Measurements from ENCODE around the gene CRTC3. TPM values are rescaled to one million over a fixed set of nuclear protein-coding genes. Genes with fewer than 3 reads are reported as not detected.
"Not testable (repeated sequence)": the region's sequence is repeated elsewhere in the genome, so short reads cannot be mapped to it uniquely, and the experiment has no call there.

CRTC3 gene
- polyA plus RNA-seq, 4 donors, result 3.8 to 25.4 (median 8.5) TPM

DNA sequence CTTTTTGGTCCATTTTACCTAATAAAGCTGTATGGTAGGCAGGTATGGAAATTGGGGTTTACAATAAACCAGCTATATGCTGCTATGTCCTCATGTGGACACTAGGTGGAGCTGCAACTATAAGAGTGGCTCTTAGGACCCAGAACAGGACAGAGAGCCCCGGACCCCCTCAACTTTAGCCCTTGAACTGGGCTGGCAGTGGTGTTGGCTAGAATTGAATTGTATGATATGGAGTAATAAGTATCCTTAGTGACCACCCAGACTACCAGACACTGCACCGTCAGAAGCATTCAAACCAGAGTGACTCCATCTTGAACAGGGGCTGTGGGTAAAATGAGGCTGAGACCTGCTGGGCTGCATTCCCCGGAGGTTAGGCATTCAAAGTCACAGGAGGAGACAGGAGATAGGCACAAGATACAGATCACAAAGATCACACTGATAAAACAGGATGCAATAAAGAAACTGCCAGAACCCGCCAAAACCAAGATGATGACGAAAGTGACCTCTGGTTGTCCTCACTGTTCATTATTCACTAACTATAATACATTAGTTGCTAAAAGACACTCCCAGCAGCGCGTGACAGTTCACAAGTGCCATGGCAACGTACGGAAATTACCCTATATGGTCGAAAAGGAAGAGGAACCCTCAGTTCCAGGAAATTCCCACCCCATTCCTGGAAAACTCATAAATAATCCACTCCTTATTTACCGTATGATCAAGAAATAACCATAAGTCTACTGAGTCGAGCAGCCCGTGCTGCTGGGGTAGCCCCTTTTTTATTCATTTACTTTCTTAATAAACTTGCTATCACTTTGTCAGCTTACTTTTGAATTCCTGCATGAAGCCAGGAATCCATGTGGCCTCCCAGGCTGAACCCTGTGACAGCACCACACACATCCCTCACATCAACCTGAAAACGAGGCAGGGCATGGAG, 118.7 kb downstream of the CRTC3 start:
- peaks cover 0 to 11% (median 2%) of the 10 kb centered on the region in 3 donors for H3K4me1 ChIP-seq (ENCODE audit: control insufficient read depth in 3 of 3, insufficient read depth in 2 of 3, low read depth in 1 of 3, low read length in 2 of 3)
- H3K27ac ChIP-seq (ENCODE audit: low read depth in 1 of 3, low read length in 2 of 3), result peak overlapping the region in 2 of 3 donors; percentile 60 to 80
- FAIRE-seq (no peak), DNase-seq (peak; percentile 63 to 72)
- H3K27me3 ChIP-seq (ENCODE audit: control insufficient read depth in 3 of 3, insufficient read depth in 3 of 3, low read length in 3 of 3), result no peaks in the 10 kb centered on the region
- no peak overlapping the region for H3K4me3 ChIP-seq (ENCODE audit: low read depth in 1 of 3, low read length in 3 of 3)
- WGBS, 3 donors, result 12 to 20% (median 17%) methylated on average over 14 of the region's 14 CpGs
- no peaks in the 10 kb centered on the region for H3K9me3 ChIP-seq (ENCODE audit: control insufficient read depth in 2 of 2, insufficient read depth in 1 of 2, low read depth in 1 of 2, low read length in 1 of 2)
- peaks cover 0 to 15% (median 1%) of the 10 kb centered on the region in 3 donors for H3K36me3 ChIP-seq (ENCODE audit: control insufficient read depth in 3 of 3, insufficient read depth in 2 of 3, low read depth in 1 of 3, low read length in 3 of 3)

DNA sequence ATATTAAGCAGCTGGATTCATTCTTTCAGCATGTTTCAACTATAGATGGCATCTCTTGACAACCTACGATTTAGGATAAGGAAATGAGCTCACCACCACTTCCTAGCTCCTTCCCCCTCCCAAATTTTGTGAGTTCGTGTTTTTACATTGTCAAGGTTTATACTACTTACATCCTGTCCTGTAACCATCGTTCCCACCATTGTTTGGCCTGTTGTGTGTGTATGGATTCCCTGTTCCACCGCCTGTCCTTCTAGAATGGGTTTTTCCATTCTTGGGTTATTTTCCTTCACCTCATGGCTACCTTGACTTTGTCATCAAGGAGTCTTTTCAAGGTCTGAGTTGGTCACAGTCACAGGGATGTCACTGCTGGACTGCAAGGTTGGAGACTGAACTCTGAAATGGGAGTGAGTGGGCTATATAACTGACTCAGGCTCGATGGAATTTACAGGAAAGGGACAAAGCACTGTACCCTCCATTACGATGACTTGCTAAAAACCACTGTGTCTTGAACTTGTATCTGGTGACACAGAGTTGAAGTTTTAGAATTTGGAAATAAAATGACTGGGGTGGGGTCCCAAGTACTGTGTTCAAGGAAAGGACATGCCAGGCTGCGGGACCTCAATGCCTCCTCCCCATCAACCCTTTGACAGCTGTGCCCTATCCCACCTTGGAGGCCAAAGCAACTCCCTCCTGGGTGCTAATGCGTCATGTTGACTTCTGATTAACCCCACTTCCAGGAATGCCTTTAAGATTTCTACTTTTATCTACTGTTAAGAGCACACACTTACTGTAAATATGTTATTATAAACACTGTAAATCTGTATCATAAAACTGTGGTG, 120.6 kb downstream of the CRTC3 start:
- Histone ChIP-seq H3K4me1 (ENCODE audit: control insufficient read depth in 3 of 3, insufficient read depth in 2 of 3, low read depth in 1 of 3, low read length in 2 of 3) (peaks cover 0 to 10% (median 2%) of the 10 kb centered on the region in 3 donors), H3K4me3 (ENCODE audit: low read depth in 1 of 3, low read length in 3 of 3) (no peak overlapping the region), H3K9me3 (ENCODE audit: control insufficient read depth in 2 of 2, insufficient read depth in 1 of 2, low read depth in 1 of 2, low read length in 1 of 2) (no peaks in the 10 kb centered on the region), H3K36me3 (ENCODE audit: control insufficient read depth in 3 of 3, insufficient read depth in 2 of 3, low read depth in 1 of 3, low read length in 3 of 3) (peaks cover 0 to 1% (median 0%) of the 10 kb centered on the region in 3 donors), H3K27me3 (ENCODE audit: control insufficient read depth in 3 of 3, insufficient read depth in 3 of 3, low read length in 3 of 3) (no peaks in the 10 kb centered on the region), H3K27ac (ENCODE audit: low read depth in 1 of 3, low read length in 2 of 3) (peak overlapping the region in 1 of 3 donors; percentile 38)
- DNase-seq (no peak), FAIRE-seq (no peak)
- whole genome bisulfite sequencing, 3 donors, result 68 to 76% (median 76%) methylated on average over 8 of the region's 8 CpGs

DNA sequence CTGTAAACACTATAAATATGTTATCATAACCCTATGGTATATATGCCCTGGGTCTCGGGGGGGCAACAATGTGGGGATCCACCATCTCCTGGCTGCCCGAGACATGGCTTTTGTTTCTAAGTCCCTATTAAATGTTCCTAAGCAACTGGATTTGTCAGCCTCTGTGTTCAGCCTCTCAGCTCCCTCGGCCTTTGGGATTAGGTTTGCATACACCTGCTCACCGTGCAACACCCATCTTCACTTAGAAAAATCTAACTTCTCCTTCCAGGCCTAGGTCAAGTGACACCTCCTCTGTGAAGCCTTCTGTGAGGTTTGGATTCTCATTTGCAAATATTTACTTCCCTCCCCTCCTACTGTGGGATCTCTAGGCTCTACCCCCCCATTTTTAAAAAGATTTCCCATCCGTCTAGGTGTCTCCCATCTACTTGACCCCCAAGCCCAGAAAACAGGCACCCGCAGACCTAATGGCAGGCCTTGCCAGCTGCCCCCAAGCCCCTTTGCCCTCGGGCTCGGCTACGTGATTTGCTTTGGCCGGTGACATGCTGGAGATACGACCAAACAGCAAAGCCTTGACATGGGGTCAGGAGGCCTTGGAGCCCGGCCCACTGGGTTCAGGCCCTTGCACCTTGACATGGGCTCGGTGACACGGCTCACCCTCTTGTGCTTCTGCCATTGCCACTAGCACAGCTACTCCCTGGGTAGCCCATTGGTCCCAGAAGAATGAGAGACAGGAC, 121.4 kb downstream of the CRTC3 start:
- 89 to 94% (median 89%) methylated on average over 14 of the region's 14 CpGs for WGBS, 3 donors
- FAIRE-seq, result no peak
- no peak overlapping the region for H3K4me3 ChIP-seq (ENCODE audit: low read depth in 1 of 3, low read length in 3 of 3)

DNA sequence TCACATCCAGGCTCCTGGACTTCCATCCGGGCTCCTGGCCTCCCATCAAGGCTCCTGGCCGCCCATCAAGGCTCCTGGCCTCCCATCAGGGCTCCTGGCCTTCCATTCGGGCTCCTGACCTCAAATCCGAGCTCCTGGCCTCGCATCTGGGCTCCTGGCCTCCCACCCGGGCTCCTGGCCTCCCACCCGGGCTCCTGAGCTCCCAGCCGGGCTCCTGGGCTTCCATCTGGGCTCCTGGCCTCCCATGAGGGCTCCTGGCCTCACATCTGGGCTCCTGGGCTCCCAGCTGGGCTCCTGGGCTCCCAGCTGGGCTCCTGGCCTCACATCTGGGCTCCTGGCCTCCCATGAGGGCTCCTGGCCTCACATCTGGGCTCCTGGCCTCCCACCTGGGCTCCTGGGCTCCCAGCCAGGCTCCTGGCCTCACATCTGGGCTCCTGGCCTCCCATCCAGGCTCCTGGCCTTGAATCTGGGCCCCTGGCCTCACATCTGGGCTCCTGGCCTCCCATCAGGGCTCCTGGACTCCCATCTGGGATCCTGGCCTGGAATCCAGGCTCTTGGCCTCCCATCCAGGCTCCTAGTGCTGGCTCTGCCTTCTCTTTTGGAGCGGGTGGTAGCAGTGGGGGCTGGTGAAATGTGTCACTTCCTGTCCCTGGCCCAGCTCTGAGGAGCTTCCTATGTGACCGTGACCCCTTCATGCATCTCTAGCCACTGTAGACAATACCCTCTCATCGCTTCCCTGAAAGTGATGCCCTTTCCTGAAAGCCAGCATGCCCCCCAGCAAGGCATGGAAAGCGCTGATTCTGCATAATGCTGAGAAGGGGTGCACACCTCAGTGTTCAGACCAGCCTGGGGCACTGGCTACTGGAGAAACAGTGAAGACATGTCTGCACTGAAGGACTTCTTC, 124.8 kb downstream of the CRTC3 start:
- Histone ChIP-seq H3K4me1 (ENCODE audit: control insufficient read depth in 3 of 3, insufficient read depth in 2 of 3, low read depth in 1 of 3, low read length in 2 of 3) (no peaks in the 10 kb centered on the region), H3K27me3 (ENCODE audit: control insufficient read depth in 3 of 3, insufficient read depth in 3 of 3, low read length in 3 of 3) (peaks cover 0 to 2% (median 0%) of the 10 kb centered on the region in 3 donors), H3K27ac (ENCODE audit: low read depth in 1 of 3, low read length in 2 of 3) (peak overlapping the region in 2 of 3 donors; percentile 24 to 43), H3K4me3 (ENCODE audit: low read depth in 1 of 3, low read length in 3 of 3) (no peak overlapping the region), H3K36me3 (ENCODE audit: control insufficient read depth in 3 of 3, insufficient read depth in 2 of 3, low read depth in 1 of 3, low read length in 3 of 3) (no peaks in the 10 kb centered on the region), H3K9me3 (ENCODE audit: control insufficient read depth in 2 of 2, insufficient read depth in 1 of 2, low read depth in 1 of 2, low read length in 1 of 2) (no peaks in the 10 kb centered on the region)
- no peak for DNase-seq
- FAIRE-seq, result no peak
- 83 to 86% (median 85%) methylated on average over 12 of the region's 12 CpGs for WGBS, 3 donors

More for the DNA sequence above, 121.4 kb downstream of the CRTC3 start:
- peaks cover 0 to 8% (median 2%) of the 10 kb centered on the region in 3 donors for H3K4me1 ChIP-seq (ENCODE audit: control insufficient read depth in 3 of 3, insufficient read depth in 2 of 3, low read depth in 1 of 3, low read length in 2 of 3)
- no peaks in the 10 kb centered on the region for H3K9me3 ChIP-seq (ENCODE audit: control insufficient read depth in 2 of 2, insufficient read depth in 1 of 2, low read depth in 1 of 2, low read length in 1 of 2)
- no peak overlapping the region for H3K27ac ChIP-seq (ENCODE audit: low read depth in 1 of 3, low read length in 2 of 3)
- peaks cover 0 to 1% (median 0%) of the 10 kb centered on the region in 3 donors for H3K27me3 ChIP-seq (ENCODE audit: control insufficient read depth in 3 of 3, insufficient read depth in 3 of 3, low read length in 3 of 3)
- H3K36me3 ChIP-seq (ENCODE audit: control insufficient read depth in 3 of 3, insufficient read depth in 2 of 3, low read depth in 1 of 3, low read length in 3 of 3), result no peaks in the 10 kb centered on the region
- no peak for DNase-seq

DNA sequence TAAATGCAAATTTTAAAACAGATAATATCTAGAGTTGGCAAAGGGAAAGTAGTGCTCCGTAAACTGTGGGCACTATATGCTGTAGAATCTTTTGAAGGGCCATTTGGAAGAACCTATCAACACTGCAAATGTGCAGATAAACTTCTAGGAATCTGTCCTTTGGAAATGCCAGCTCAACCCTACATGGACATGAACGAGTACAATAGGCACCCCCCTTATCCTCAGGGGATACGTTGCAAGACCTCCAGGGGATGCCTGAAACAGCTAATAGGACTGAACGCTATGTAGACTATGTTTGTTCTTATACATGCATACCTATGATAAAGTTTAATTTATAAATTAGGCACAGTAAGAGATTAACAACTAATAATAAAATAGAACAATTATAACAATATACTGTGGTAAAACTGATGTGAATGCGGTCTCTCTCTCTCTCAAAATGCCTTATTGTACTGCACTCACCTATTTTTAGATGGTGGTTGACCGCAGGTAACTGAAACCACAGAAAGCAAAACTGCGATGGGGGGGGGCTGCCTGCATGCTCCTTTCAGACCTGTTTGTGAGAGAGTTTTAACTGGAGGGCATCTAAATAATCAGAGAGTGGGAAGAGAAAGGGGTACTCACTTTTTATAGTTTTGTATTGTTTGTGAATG, 127.9 kb downstream of the CRTC3 start:
- not testable (repeated sequence) for H3K4me1 ChIP-seq (ENCODE audit: control insufficient read depth in 3 of 3, insufficient read depth in 2 of 3, low read depth in 1 of 3, low read length in 2 of 3); H3K27me3 ChIP-seq (ENCODE audit: control insufficient read depth in 3 of 3, insufficient read depth in 3 of 3, low read length in 3 of 3); FAIRE-seq; H3K4me3 ChIP-seq (ENCODE audit: low read depth in 1 of 3, low read length in 3 of 3); H3K9me3 ChIP-seq (ENCODE audit: control insufficient read depth in 2 of 2, insufficient read depth in 1 of 2, low read depth in 1 of 2, low read length in 1 of 2); H3K36me3 ChIP-seq (ENCODE audit: control insufficient read depth in 3 of 3, insufficient read depth in 2 of 3, low read depth in 1 of 3, low read length in 3 of 3); H3K27ac ChIP-seq (ENCODE audit: low read depth in 1 of 3, low read length in 2 of 3)
- DNase-seq, result peak in 1 of 2 donors; percentile 17
- WGBS, 3 donors, result 55 to 68% (median 61%) methylated on average over 7 of the region's 7 CpGs

DNA sequence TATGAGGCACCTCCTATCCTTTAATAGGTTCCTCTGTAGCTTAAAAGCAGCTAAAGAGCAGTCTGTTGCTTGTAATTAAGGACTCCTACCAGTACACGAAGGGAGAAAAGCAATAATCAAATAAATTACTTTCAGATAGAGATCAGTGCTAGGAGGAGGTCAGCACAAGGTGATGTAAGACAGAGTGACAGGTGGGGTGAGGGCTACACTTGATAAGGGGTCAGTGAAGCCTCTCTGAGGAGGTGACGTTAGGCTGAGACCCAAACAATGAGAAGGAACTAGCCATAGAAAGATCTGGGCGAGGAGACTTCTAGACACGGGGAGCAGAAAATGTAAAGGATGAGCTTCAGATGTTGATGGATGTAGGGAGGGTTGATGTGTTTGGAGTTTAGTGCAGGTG, 129.8 kb downstream of the CRTC3 start:
- no peaks in the 10 kb centered on the region for H3K36me3 ChIP-seq (ENCODE audit: control insufficient read depth in 3 of 3, insufficient read depth in 2 of 3, low read depth in 1 of 3, low read length in 3 of 3)
- H3K27me3 ChIP-seq (ENCODE audit: control insufficient read depth in 3 of 3, insufficient read depth in 3 of 3, low read length in 3 of 3), result peaks cover 0 to 2% (median 0%) of the 10 kb centered on the region in 3 donors
- WGBS, 3 donors, result 65 to 76% (median 72%) methylated on average over 4 of the region's 4 CpGs
- no peak overlapping the region for H3K4me3 ChIP-seq (ENCODE audit: low read depth in 1 of 3, low read length in 3 of 3)
- FAIRE-seq, result no peak
- H3K27ac ChIP-seq (ENCODE audit: low read depth in 1 of 3, low read length in 2 of 3), result no peak overlapping the region
- no peak for DNase-seq
- peaks cover 0 to 6% (median 0%) of the 10 kb centered on the region in 3 donors for H3K4me1 ChIP-seq (ENCODE audit: control insufficient read depth in 3 of 3, insufficient read depth in 2 of 3, low read depth in 1 of 3, low read length in 2 of 3)
- H3K9me3 ChIP-seq (ENCODE audit: control insufficient read depth in 2 of 2, insufficient read depth in 1 of 2, low read depth in 1 of 2, low read length in 1 of 2), result no peaks in the 10 kb centered on the region
